NT2/D1 (cell line): ENCODE results near the gene RGS7.

ENCODE experiments used
- YY1 ChIP-seq: IDR thresholded peaks from 2 replicates; pipeline ENCODE4 v1.6.1; 2011; ENCODE audit not compliant: insufficient read length, insufficient read depth
- ZNF274 ChIP-seq: IDR thresholded peaks from 2 replicates; pipeline ENCODE4 v1.6.1; 2011; ENCODE audit warnings: mild to moderate bottlenecking, low read depth, low read length

DNA sequence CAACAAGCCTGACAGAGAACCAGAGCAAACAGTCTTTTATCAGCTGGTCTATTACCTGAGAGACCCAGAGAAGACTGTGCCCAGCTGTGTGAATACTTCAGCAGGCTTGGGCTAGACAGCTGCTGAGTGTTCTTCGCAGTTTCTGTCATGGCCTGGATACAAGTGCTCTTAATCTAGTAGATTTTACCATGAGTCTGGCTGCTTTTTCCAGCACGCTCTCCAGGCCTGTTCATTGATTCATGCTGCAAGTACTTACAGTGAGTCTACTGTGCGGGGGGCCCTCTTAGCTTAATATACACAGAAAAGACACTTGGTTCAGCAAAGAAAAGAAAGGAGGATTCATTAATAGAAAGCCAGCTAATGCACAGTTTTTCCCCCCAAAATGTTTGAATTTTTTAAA is 48.5 kb downstream of the RGS7 start:
- TF ChIP-seq YY1 (no peak), ZNF274 (no peak)
